Endothelial cell of umbilical vein (primary cell): ENCODE data around the gene ZFP42. TPM values are rescaled to one million over a fixed set of nuclear protein-coding genes. Genes with fewer than 3 reads are reported as not detected.

ENCODE experiments used
- BruUV-seq: library from RNA; stranded (reverse); fragments of 400-500 nt; replicated peaks from 2 replicates; lab custom pipeline; 2021; lab: Mats Ljungman, UMichigan
- CTCF ChIA-PET: fragments of 300-600, 350-600 bp; sonication (Branson Sonifier 250); formaldehyde crosslinking; loops from one replicate; lab custom pipeline; 2021; ENCODE audit warnings: antibody characterized with exemption, inconsistent platforms; lab: Charles Lee
- POLR2A ChIA-PET: fragments of 300-600, 350-600 bp; sonication (Branson Sonifier 250); formaldehyde crosslinking; loops from one replicate; lab custom pipeline; 2021; ENCODE audit warnings: antibody characterized with exemption, inconsistent platforms; lab: Charles Lee
- DNase-seq: peaks from one replicate; pipeline ENCODE4 v3.0.0-alpha.2; 2011; ENCODE audit warnings: low read depth, low spot score
- FAIRE-seq: peaks from 2 replicates; lab custom pipeline; 2011; peaks lifted over from hg19 to GRCh38; lab: Jason Lieb, UNC
- H2AFZ ChIP-seq: 2 replicates; pipeline ENCODE4 v1.6.0; 2012; ENCODE audit warnings: low read depth, low read length, control low read depth, inconsistent platforms
- H3K27ac ChIP-seq: 2 replicates; pipeline ENCODE4 v1.5.1; 2011; ENCODE audit warnings: low read depth, mild to moderate bottlenecking, control low read depth, low read length, moderate library complexity; ENCODE audit not compliant: insufficient read depth
- H3K27me3 ChIP-seq, 2 experiments: 2 replicates each; pipeline versions ENCODE4 v1.6.0 to v1.6.1; 2011; ENCODE audit warnings: low read length in 2 of 2, mixed read lengths in 1 of 2; ENCODE audit not compliant: control insufficient read depth in 2 of 2, insufficient read depth in 2 of 2
- H3K36me3 ChIP-seq, 2 experiments: 2 replicates in 1 of 2; 3 replicates in 1 of 2; pipeline ENCODE4 v1.5.1; 2011; ENCODE audit warnings: low read length in 2 of 2, mild to moderate bottlenecking in 1 of 2, moderate library complexity in 1 of 2; ENCODE audit not compliant: control insufficient read depth in 2 of 2, insufficient read depth in 2 of 2; ENCODE audit errors: extremely low read depth in 1 of 2
- H3K4me1 ChIP-seq: 3 replicates; pipeline ENCODE4 v1.5.1; 2011; ENCODE audit warnings: mild to moderate bottlenecking, low read length; ENCODE audit not compliant: control insufficient read depth, insufficient read depth; ENCODE audit errors: extremely low read depth
- H3K4me2 ChIP-seq: 2 replicates; pipeline ENCODE4 v1.6.1; 2011; ENCODE audit warnings: low read length, control low read depth, mixed read lengths; ENCODE audit not compliant: insufficient read depth
- H3K4me3 ChIP-seq, 3 experiments: fragments of 200-600 bp in 1 of 3; sonication (generic), shearing (Covaris generic) in 1 of 3; replicated peaks in 1 of 3; 2 replicates each; pipeline ENCODE4 v1.5.1; 2011 to 2016; ENCODE audit warnings: control low read depth in 3 of 3, low read length in 3 of 3, mild to moderate bottlenecking in 2 of 3, inconsistent platforms in 1 of 3, low read depth in 1 of 3, moderate library complexity in 1 of 3; ENCODE audit not compliant: insufficient read depth in 1 of 3
- H3K79me2 ChIP-seq: 2 replicates; pipeline ENCODE4 v1.6.0; 2012; ENCODE audit warnings: low read length, inconsistent platforms; ENCODE audit not compliant: control insufficient read depth, insufficient read depth
- H3K9ac ChIP-seq: replicated peaks from 2 replicates; pipeline ENCODE3; 2011; ENCODE audit warnings: low read length, control low read depth; ENCODE audit not compliant: insufficient read depth; ENCODE audit errors: extremely low read depth
- H3K9me1 ChIP-seq: replicated peaks from 3 replicates; pipeline ENCODE4 v1.6.0; 2011; ENCODE audit warnings: mild to moderate bottlenecking, low read length; ENCODE audit not compliant: control insufficient read depth, insufficient read depth; ENCODE audit errors: extremely low read depth
- H3K9me3 ChIP-seq: replicated peaks from 2 replicates; pipeline ENCODE4 v1.5.1; 2012; ENCODE audit warnings: low read length, inconsistent platforms; ENCODE audit not compliant: control insufficient read depth, insufficient read depth
- H4K20me1 ChIP-seq: replicated peaks from 2 replicates; pipeline ENCODE3; 2011; ENCODE audit warnings: mild to moderate bottlenecking, low read length; ENCODE audit not compliant: control insufficient read depth, insufficient read depth; ENCODE audit errors: extremely low read depth
- CTCF ChIP-seq, 2 donors: IDR thresholded peaks; 1 replicate in 1 of 2; 2 replicates in 1 of 2; pipeline ENCODE4 v1.5.1; 2011; ENCODE audit warnings: low read length in 2 of 2, mild to moderate bottlenecking in 2 of 2, moderate library complexity in 2 of 2, control low read depth in 1 of 2, inconsistent platforms in 1 of 2, low read depth in 1 of 2; ENCODE audit not compliant: insufficient read depth in 1 of 2; ENCODE audit errors: extremely low read depth in 1 of 2
- EZH2 ChIP-seq: IDR thresholded peaks from 2 replicates; pipeline ENCODE4 v1.6.1; 2012; ENCODE audit warnings: borderline replicate concordance, low read depth, mild to moderate bottlenecking, moderate library complexity, low read length, inconsistent platforms; ENCODE audit not compliant: severe bottlenecking
- FOS ChIP-seq: IDR thresholded peaks from 2 replicates; pipeline ENCODE4 v1.6.1; 2011; ENCODE audit warnings: mild to moderate bottlenecking, low read length, moderate library complexity, borderline replicate concordance; ENCODE audit not compliant: insufficient read depth
- GATA2 ChIP-seq: IDR thresholded peaks from 2 replicates; pipeline ENCODE4 v1.7.0; 2011; ENCODE audit warnings: low read depth, mild to moderate bottlenecking, moderate library complexity, mixed read lengths, low read length; ENCODE audit not compliant: insufficient read length, insufficient read depth
- JUN ChIP-seq: IDR thresholded peaks from 2 replicates; pipeline ENCODE4 v1.6.1; 2011; ENCODE audit warnings: borderline replicate concordance, low read depth; ENCODE audit not compliant: insufficient read length, insufficient read depth
- MAX ChIP-seq: IDR thresholded peaks from 2 replicates; pipeline ENCODE4 v1.6.1; 2011; ENCODE audit not compliant: insufficient read depth, insufficient read length
- MYC ChIP-seq: IDR thresholded peaks from one replicate; pipeline ENCODE4 v1.6.1; 2011; ENCODE audit warnings: mild to moderate bottlenecking, low read depth, low read length
- POLR2A ChIP-seq: IDR thresholded peaks from 2 replicates; pipeline ENCODE4 v1.6.1; 2012; ENCODE audit warnings: low read depth, mild to moderate bottlenecking, control low read depth, low read length
- POLR2AphosphoS5 ChIP-seq: IDR thresholded peaks from 2 replicates; pipeline ENCODE4 v1.6.1; 2012; ENCODE audit warnings: low read depth, mild to moderate bottlenecking, control low read depth, low read length, moderate library complexity; ENCODE audit not compliant: insufficient read depth
- dilution Hi-C: fragments of 300-500 bp; cut with MboI; formaldehyde crosslinking; loops from one replicate; pipeline ENCODE4 v1.15.0; 2019; ENCODE audit warnings: low sequenced_read_pairs; ENCODE audit not compliant: extremely low pct_ligation_motif_present
- intact Hi-C: fragments of 100-400 bp; cut with micrococcal nuclease; formaldehyde crosslinking; loops from one replicate; pipeline ENCODE4 v1.10.0; 2022
- polyA plus RNA-seq, 4 experiments: library from polyadenylated mRNA; depleted of rRNA in 3 of 4; stranded (reverse) in 3 of 4; unstranded in 1 of 4; fragments of >200 nt; gene quantifications; 2 replicates each; pipeline versions ENCODE4 v1.2.1 to v1.2.3, GENCODE V29; 2011 to 2012; ENCODE audit warnings: missing spikeins in 1 of 4
- total RNA-seq: library from RNA; stranded (reverse); gene quantifications from 2 replicates; pipeline ENCODE4 v1.2.3, GENCODE V29; 2021

ZFP42 gene
- total and polyA plus RNA-seq, 2 donors (not counting 3 experiments of a cell fraction or from before 2014, with no cell fraction given) = 0.04 TPM; not detected in 1

GRCh38 chr4:187961171-187961570 is 34.4 kb upstream of the ZFP42 start:
- H3K36me3 ChIP-seq = no peaks in the 10 kb centered on the region
- H3K9ac ChIP-seq = no peak overlapping the region
- no TSS peak for BruUV-seq
- TF ChIP-seq POLR2AphosphoS5 = no peak
- TF ChIP-seq CTCF (IDR thresholded peaks at IDR 0.05; ENCODE audit: extremely low read depth in 1 of 2, insufficient read depth in 1 of 2, low read depth in 1 of 2, low read length in 2 of 2) = no peak
- no peak for TF ChIP-seq MYC
- no peak for TF ChIP-seq JUN
- no peak for TF ChIP-seq GATA2
- no peak for TF ChIP-seq MAX
- no peak for TF ChIP-seq FOS
- TF ChIP-seq POLR2A = no peak
- TF ChIP-seq EZH2 = no peak
- peaks cover 2% of the 10 kb centered on the region for H3K9me3 ChIP-seq
- no peaks in the 10 kb centered on the region for H3K79me2 ChIP-seq
- POLR2A ChIA-PET = no interaction called here
- no peak overlapping the region for H3K27ac ChIP-seq
- no peaks in the 10 kb centered on the region for H4K20me1 ChIP-seq
- CTCF ChIA-PET = no interaction called here
- H2AFZ ChIP-seq = no peak overlapping the region
- H3K4me1 ChIP-seq = no peaks in the 10 kb centered on the region
- FAIRE-seq = no peak
- no peak overlapping the region for H3K4me3 ChIP-seq
- DNase-seq = no peak
- intact Hi-C loops = no loop called here
- no peaks in the 10 kb centered on the region for H3K27me3 ChIP-seq
- H3K4me2 ChIP-seq = no peak overlapping the region
- no peaks in the 10 kb centered on the region for H3K9me1 ChIP-seq
- dilution Hi-C loops = no loop called here
